Kidney epithelial cell (primary cell): ENCODE measurements around the gene ZFPL1. TPM values are rescaled to one million over a fixed set of nuclear protein-coding genes. Genes with fewer than 3 reads are reported as not detected.

ENCODE experiments used
- DNase-seq: peaks from one replicate; pipeline ENCODE4 v3.0.0-alpha.2; 2010; ENCODE audit warnings: low read depth
- H3K27me3 ChIP-seq: 2 replicates; pipeline ENCODE4 v1.6.0; 2011; ENCODE audit warnings: low read length; ENCODE audit not compliant: control insufficient read depth, insufficient read depth
- H3K36me3 ChIP-seq: 2 replicates; pipeline ENCODE4 v1.5.1; 2011; ENCODE audit warnings: low read length; ENCODE audit not compliant: control insufficient read depth, insufficient read depth
- H3K4me3 ChIP-seq: 2 replicates; pipeline ENCODE4 v1.5.1; 2011; ENCODE audit warnings: low read depth, mild to moderate bottlenecking, control low read depth, low read length
- CTCF ChIP-seq: IDR thresholded peaks from 2 replicates; pipeline ENCODE4 v1.5.1; 2011; ENCODE audit warnings: mild to moderate bottlenecking, moderate library complexity, low read length, control low read depth, inconsistent platforms; ENCODE audit not compliant: insufficient read depth, poor library complexity, severe bottlenecking
- total RNA-seq: library from RNA; depleted of rRNA; stranded (reverse); fragments of >200 nt; gene quantifications from 2 replicates; pipeline ENCODE4 v1.2.3, GENCODE V29; 2015

The ZFPL1 gene
- total RNA-seq, 1 donor from 2014 or later, result 49.8 TPM

DNA sequence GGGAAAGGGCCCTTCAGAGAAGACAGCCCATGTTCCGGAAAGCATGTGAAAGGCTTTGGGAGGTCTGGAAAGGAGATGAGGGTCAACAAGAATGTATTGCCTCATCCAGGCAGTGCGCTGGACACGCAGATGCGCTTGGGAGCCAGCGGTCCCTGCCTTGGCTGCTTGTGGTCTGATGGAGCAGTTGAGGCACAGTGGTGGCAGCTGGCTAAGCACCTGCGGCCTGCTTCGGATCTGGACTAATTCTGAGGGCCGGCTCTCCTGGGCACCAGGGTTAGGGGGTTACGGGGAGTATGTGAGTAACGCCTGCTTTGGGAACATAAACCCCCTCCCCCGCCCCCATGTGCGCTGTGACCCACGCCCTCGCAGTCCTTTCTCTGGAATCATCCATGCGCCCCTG is 23.1 kb downstream of the ZFPL1 start:
- TF ChIP-seq CTCF, result no peak
- peaks cover 3% of the 10 kb centered on the region for H3K36me3 ChIP-seq
- no peak for DNase-seq
- no peak overlapping the region for H3K4me3 ChIP-seq
- no peaks in the 10 kb centered on the region for H3K27me3 ChIP-seq

DNA sequence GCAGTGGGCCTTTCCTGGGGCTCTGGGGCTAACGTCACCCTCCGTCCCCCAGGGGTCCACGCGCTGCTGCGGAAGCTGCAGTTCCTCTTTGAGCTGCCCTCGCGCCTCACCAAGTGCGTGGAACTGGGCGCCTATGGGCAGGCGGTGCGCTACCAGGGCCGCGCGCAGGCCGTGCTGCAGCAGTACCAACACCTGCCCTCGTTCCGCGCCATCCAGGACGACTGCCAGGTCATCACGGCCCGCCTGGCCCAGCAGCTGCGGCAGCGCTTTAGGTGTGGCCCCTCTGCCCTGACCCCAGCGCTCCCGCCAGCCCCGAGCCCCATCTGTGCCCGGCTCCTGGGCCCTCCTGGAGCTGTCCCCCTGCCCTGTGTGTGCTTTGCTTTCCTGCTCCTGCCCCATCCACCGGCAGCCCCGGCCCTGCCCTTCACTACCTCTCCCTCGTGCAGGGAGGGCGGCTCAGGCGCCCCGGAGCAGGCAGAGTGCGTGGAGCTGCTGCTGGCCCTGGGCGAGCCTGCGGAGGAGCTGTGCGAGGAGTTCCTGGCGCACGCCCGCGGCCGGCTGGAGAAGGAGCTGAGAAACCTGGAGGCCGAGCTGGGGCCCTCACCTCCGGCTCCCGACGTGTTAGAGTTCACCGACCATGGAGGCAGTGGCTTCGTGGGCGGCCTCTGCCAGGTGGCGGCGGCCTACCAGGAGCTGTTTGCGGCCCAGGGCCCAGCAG is 23.9 kb downstream of the ZFPL1 start:
- Histone ChIP-seq H3K4me3 (no peak overlapping the region), H3K36me3 (peaks cover 3% of the 10 kb centered on the region), H3K27me3 (no peaks in the 10 kb centered on the region)
- DNase-seq, result no peak
- no peak for TF ChIP-seq CTCF

- no peak for DNase-seq
- H3K27me3 ChIP-seq, result no peaks in the 10 kb centered on the region
- TF ChIP-seq CTCF, result no peak
- H3K4me3 ChIP-seq, result no peak overlapping the region
- H3K36me3 ChIP-seq, result peaks cover 2% of the 10 kb centered on the region
These were observed 24.6 kb downstream of the ZFPL1 start for GRCh38 chr11:65108469-65109123.

- no peaks in the 10 kb centered on the region for H3K27me3 ChIP-seq
- peaks cover 2% of the 10 kb centered on the region for H3K36me3 ChIP-seq
- H3K4me3 ChIP-seq, result no peak overlapping the region
- DNase-seq, result no peak
- TF ChIP-seq CTCF, result no peak
These were observed 25.5 kb downstream of the ZFPL1 start for GRCh38 chr11:65109231-65110198.

DNA sequence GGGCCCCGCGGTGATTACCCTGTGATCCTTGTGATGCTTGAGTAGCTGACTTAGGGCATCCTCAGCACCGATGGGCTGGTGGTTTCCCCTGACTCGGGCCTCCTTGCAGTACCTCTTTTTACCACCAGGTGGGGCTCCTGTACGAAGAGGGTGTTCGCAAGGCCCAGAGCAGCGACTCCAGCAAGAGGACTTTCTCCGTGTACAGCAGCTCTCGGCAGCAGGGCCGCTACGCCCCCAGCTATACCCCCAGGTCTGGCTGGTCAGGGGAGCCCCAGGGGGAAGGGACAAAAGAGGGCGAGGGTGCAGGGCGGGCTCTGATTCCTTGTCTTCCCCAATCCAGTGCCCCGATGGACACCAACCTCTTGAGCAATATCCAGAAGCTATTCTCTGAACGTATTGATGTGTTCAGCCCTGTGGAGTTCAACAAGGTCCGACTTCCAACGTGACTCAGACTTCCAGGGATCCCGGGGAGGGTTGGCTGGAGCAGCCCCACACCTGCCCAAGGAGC is 26.4 kb downstream of the ZFPL1 start:
- H3K36me3 ChIP-seq, result peaks cover 3% of the 10 kb centered on the region
- DNase-seq, result no peak
- no peak overlapping the region for H3K4me3 ChIP-seq
- no peaks in the 10 kb centered on the region for H3K27me3 ChIP-seq
- peak; percentile 92 for TF ChIP-seq CTCF
